Suprapubic skin (tissue), 4 donors: Measurements from ENCODE around the gene SUPT20H. TPM values are rescaled to one million over a fixed set of nuclear protein-coding genes. Genes with fewer than 3 reads are reported as not detected.
A peak's percentile ranks its signal among the peaks of the same experiment; 100 is the strongest.

Source experiments
- DNase-seq, 2 donors: peaks; one replicate each; pipeline ENCODE4 v3.0.0-alpha.2; 2019; ENCODE audit warnings: low spot score in 2 of 2
- H3K27ac ChIP-seq: fragments of 200-600 bp; sonication (generic); one replicate; pipeline ENCODE4 v1.5.1; 2019
- H3K27me3 ChIP-seq: fragments of 200-600 bp; sonication (generic); one replicate; pipeline ENCODE4 v1.5.1; 2019
- H3K36me3 ChIP-seq: fragments of 200-600 bp; sonication (generic); one replicate; pipeline ENCODE4 v1.5.1; 2019
- H3K4me1 ChIP-seq: fragments of 200-600 bp; sonication (generic); one replicate; pipeline ENCODE4 v1.5.1; 2019
- H3K4me3 ChIP-seq: fragments of 200-600 bp; sonication (generic); one replicate; pipeline ENCODE4 v1.5.1; 2019; ENCODE audit warnings: mild to moderate bottlenecking
- H3K9me3 ChIP-seq: fragments of 200-600 bp; sonication (generic); one replicate; pipeline ENCODE4 v1.5.1; 2019
- EP300 ChIP-seq: sonication (generic); formaldehyde crosslinking; IDR thresholded peaks from one replicate; pipeline ENCODE4 v1.6.1; 2017; ENCODE audit warnings: antibody characterized with exemption
- POLR2A ChIP-seq, 2 donors: fragments of 450-650 bp; IDR thresholded peaks; one replicate each; pipeline ENCODE4 v1.6.1; 2017; ENCODE audit warnings: antibody characterized with exemption in 2 of 2, mild to moderate bottlenecking in 2 of 2, moderate library complexity in 2 of 2
- POLR2AphosphoS5 ChIP-seq, 3 donors: sonication (generic); formaldehyde crosslinking; IDR thresholded peaks; one replicate each; pipeline ENCODE4 v1.6.1; 2017; ENCODE audit warnings: antibody characterized with exemption in 3 of 3
- WGBS: methylation state at CpG from one replicate; pipeline ENCODE4 v1.1.5; 2018; 5-methylcytosine and 5-hydroxymethylcytosine counted together
- total RNA-seq, 4 donors: library from RNA; depleted of rRNA; stranded (reverse); fragments of >200 nt; gene quantifications; one replicate each; pipeline ENCODE4 v1.1.0, GENCODE V29; 2016
- TF ChIP-seq, protein P1 (sequence below), 2 donors: fragments of 200-600 bp in 1 of 2; fragments of 450-650 bp in 1 of 2; sonication (generic) in 1 of 2; IDR thresholded peaks; one replicate each; pipeline ENCODE4 v1.5.1; 2016 to 2019; ENCODE audit warnings: antibody characterized with exemption in 2 of 2, mild to moderate bottlenecking in 1 of 2, moderate library complexity in 1 of 2

SUPT20H gene
- total RNA-seq = 10 to 100 TPM; 18.4 to 74.0 (median 42.9) TPM

DNA sequence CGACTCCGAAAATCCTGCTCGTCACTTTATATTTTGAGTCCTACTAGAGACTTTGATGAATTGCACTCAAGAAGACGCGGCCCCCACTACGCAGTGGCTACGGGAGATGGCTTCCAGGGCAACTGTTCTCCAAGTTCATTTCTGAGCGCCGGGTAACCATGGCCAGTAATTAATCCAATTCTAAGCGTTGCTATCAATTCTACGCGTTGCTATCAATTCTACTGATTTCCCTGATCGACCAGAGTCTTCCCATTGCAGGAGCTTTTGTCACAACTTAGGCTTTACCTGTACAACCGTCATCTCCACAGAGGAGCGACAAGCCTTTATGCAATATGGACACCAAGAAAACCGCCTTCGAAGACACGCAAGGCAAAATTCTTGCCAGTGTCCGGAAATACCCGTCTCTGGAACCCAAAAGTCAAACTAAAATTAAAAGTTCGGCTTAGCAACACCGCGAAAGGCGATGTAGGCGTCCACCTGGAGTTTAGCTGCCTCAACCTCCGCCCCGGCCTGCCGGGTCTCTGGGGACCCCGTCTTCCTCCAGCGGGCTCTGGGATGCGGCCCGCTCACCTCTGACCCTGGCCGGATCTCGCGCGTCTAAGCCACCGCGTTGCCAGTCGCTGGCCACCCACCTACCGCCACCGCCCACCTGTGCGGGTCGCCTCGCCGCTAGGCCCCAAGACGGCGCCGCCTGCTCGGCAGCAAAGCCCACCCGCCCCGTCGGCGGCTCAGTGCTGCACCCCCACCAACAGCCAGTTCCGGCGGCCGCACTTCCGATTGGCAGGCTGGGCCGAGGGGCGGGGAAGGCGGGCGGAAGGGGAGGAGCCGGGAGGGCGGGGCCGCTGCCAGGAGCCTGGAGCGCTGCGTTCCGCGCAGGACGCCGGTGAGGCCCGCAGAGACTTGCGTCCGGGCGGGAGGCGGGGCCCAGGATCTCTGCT lies at the start of gene SUPT20H:
Gene SUPT20H (minus strand): TSS at position 779 of the 938 bp plus-strand sequence. CDS start 8,198 bp downstream, outside the sequence.
- H3K36me3 ChIP-seq = no peaks in the 10 kb centered on the region
- TF ChIP-seq EP300 (no peak), POLR2AphosphoS5 (IDR thresholded peaks at IDR 0.05) (peak; percentile 53 to 87 (median 68)), POLR2A (IDR thresholded peaks at IDR 0.05) (peak; percentile 44 to 68)
- TF ChIP-seq, protein P1, sequence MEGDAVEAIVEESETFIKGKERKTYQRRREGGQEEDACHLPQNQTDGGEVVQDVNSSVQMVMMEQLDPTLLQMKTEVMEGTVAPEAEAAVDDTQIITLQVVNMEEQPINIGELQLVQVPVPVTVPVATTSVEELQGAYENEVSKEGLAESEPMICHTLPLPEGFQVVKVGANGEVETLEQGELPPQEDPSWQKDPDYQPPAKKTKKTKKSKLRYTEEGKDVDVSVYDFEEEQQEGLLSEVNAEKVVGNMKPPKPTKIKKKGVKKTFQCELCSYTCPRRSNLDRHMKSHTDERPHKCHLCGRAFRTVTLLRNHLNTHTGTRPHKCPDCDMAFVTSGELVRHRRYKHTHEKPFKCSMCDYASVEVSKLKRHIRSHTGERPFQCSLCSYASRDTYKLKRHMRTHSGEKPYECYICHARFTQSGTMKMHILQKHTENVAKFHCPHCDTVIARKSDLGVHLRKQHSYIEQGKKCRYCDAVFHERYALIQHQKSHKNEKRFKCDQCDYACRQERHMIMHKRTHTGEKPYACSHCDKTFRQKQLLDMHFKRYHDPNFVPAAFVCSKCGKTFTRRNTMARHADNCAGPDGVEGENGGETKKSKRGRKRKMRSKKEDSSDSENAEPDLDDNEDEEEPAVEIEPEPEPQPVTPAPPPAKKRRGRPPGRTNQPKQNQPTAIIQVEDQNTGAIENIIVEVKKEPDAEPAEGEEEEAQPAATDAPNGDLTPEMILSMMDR (IDR thresholded peaks at IDR 0.05) = no peak
- peak; percentile 95 for DNase-seq
- H3K27me3 ChIP-seq = no peaks in the 10 kb centered on the region
- no peaks in the 10 kb centered on the region for H3K9me3 ChIP-seq
- H3K4me3 ChIP-seq = peak within 1 kb of the TSS; percentile 77
- H3K27ac ChIP-seq = peak within 1 kb of the TSS; percentile 91
- peaks cover 19% of the 10 kb centered on the region for H3K4me1 ChIP-seq
- under 1% methylated on average over 30 of the region's 75 CpGs for whole genome bisulfite sequencing

DNA sequence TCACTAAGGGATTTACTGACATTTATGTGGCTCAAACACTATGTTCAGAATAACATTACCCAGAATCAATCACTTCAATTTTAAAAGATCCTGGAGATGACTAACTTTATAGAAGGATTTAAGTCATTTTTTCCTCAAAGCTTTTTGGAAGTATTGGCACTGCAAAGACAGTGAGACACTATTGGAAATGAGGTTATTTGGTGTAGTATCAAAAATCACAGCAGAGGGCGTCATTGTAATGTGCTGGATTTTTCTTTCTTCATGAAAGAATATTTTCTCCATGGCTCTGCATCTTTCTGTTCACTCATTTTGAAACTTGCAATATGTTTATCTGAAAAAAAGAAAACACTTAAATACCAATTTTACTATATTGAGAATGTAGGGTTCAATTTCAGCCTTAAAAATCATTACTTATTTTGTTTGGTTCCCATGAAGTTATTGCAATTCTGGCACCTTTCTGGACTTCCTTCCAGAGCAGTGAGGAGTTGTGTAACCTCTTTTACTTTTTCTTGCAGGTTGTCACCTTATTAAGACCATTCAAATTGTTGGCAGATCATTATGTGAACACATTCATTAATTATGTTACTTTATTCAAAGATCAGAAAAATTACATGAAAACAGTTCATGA lies 49.7 kb upstream of the SUPT20H start:
- no peak for DNase-seq

DNA sequence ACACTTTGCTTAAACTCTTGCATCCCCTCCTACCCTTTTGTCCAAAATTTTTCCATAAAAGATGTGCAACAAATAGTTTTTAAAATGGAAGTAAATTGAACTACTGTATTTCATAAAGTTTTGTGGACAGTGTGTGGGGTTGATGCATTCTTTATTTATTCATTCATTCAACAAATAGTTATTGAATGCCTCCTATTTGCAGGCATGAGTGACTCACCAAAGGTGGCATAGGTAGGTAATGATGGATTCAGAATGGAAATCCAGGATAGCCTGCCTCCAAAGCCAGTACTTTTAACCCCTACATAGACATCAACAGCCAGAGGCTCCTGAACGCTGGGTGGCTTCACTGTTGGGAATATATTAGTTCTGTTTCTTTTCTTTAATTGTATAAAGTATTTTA lies 48.4 kb upstream of the SUPT20H start:
- Histone ChIP-seq H3K36me3 (no peaks in the 10 kb centered on the region), H3K4me3 (no peak overlapping the region), H3K27me3 (no peaks in the 10 kb centered on the region), H3K9me3 (no peaks in the 10 kb centered on the region), H3K27ac (no peak overlapping the region), H3K4me1 (peaks cover 3% of the 10 kb centered on the region)
- WGBS = 91% methylated on average over 1 of the region's 1 CpG
- no peak for DNase-seq
- TF ChIP-seq, protein P1 (IDR thresholded peaks at IDR 0.05) = no peak
- TF ChIP-seq EP300 = no peak

More for the DNA sequence above, 49.7 kb upstream of the SUPT20H start:
- H3K4me1 ChIP-seq = peaks cover 3% of the 10 kb centered on the region
- no peaks in the 10 kb centered on the region for H3K27me3 ChIP-seq
- TF ChIP-seq EP300 = no peak
- TF ChIP-seq, protein P1 (IDR thresholded peaks at IDR 0.05) = peak; percentile 31 to 56
- WGBS = 4% methylated on average over 1 of the region's 1 CpG
- no peaks in the 10 kb centered on the region for H3K9me3 ChIP-seq
- no peaks in the 10 kb centered on the region for H3K36me3 ChIP-seq
- H3K27ac ChIP-seq = no peak overlapping the region
- no peak overlapping the region for H3K4me3 ChIP-seq

DNA sequence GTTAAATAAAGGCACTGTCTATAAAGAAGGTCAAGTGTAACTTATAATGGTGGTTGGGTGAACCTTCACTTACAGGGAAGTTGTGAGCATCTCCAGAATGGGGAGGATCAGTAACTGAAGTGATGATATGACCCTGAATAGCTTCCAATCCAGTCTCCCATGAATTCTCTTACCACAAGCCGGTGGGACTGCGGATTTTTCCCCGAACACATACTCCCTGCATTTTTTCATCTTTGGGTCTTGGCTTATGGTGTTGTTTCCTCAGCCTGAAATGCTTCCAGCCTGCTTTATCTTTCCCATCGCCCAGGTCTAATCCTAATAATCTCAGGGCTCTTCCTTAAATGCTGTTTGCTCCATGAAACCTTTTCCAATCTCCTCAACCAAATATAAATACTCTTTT lies 48.0 kb upstream of the SUPT20H start:
- no peaks in the 10 kb centered on the region for H3K9me3 ChIP-seq
- no peak overlapping the region for H3K27ac ChIP-seq
- no peaks in the 10 kb centered on the region for H3K36me3 ChIP-seq
- no peak for DNase-seq
- 72% methylated on average over 4 of the region's 4 CpGs for WGBS
- no peaks in the 10 kb centered on the region for H3K27me3 ChIP-seq
- no peak overlapping the region for H3K4me3 ChIP-seq
- H3K4me1 ChIP-seq = peaks cover 3% of the 10 kb centered on the region
- no peak for TF ChIP-seq EP300
- no peak for TF ChIP-seq POLR2AphosphoS5 (IDR thresholded peaks at IDR 0.05)
- no peak for TF ChIP-seq POLR2A (IDR thresholded peaks at IDR 0.05)
- TF ChIP-seq, protein P1 (IDR thresholded peaks at IDR 0.05) = no peak

DNA sequence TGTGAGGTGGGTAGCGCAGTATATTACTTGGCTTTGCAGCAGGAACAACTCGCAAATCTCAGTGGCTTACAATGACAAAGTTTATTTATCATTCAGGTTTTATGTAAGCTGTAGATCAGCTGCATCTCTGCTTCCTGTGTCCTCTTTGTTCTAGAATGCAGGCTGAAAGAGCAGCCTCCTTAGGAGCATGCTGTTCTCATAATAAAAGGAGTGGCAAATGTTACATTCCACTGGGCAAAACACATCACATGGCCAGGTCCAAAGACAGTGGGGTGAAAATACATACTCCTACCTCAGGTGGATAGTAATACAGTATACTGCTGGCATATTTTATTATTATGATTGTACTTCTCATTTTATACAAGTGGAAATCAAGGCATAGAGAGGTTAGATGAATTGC lies 47.2 kb upstream of the SUPT20H start:
- WGBS = 92% methylated on average over 2 of the region's 2 CpGs
- Histone ChIP-seq H3K36me3 (no peaks in the 10 kb centered on the region), H3K9me3 (no peaks in the 10 kb centered on the region), H3K4me3 (no peak overlapping the region), H3K27ac (no peak overlapping the region), H3K27me3 (no peaks in the 10 kb centered on the region), H3K4me1 (peaks cover 3% of the 10 kb centered on the region)
- TF ChIP-seq POLR2A (IDR thresholded peaks at IDR 0.05) (no peak), EP300 (no peak), POLR2AphosphoS5 (IDR thresholded peaks at IDR 0.05) (no peak)
- TF ChIP-seq, protein P1 (IDR thresholded peaks at IDR 0.05) = no peak
- DNase-seq = no peak
